Heart left ventricle (tissue), 16 donors: ENCODE measurements around the gene RPL38. TPM values are rescaled to one million over a fixed set of nuclear protein-coding genes. Genes with fewer than 3 reads are reported as not detected.

Source experiments
- ATAC-seq, 4 donors: fragments of 200-7000 bp; cut with Tn5 transposase; one replicate each; pipeline ENCODE4 v1.9.1; 2020 to 2022; ENCODE audit warnings: moderate library complexity in 4 of 4, mild to moderate bottlenecking in 3 of 4, moderate number of reproducible peaks in 1 of 4
- DNase-seq, 5 donors: peaks; one replicate each; pipeline ENCODE4 v3.0.0-alpha.2; 2020
- H3K27ac ChIP-seq, 12 donors: fragments of 200-600 bp; sonication (generic) in 4 of 12; one replicate each; pipeline versions ENCODE4 v1.5.0 to v1.8.0; 2016 to 2022; ENCODE audit warnings: mild to moderate bottlenecking in 2 of 12
- H3K27me3 ChIP-seq, 9 donors: fragments of 200-600 bp; sonication (generic) in 2 of 9; one replicate each; pipeline versions ENCODE4 v1.5.1 to v1.8.0; 2016 to 2022; ENCODE audit warnings: mild to moderate bottlenecking in 3 of 9
- H3K36me3 ChIP-seq, 9 donors: fragments of 200-600 bp; sonication (generic) in 2 of 9; one replicate each; pipeline versions ENCODE4 v1.5.0 to v1.8.0; 2018 to 2022; ENCODE audit warnings: mild to moderate bottlenecking in 2 of 9
- H3K4me1 ChIP-seq, 12 donors: fragments of 200-600 bp; sonication (generic) in 4 of 12; one replicate each; pipeline versions ENCODE4 v1.5.0 to v1.8.0; 2016 to 2022; ENCODE audit warnings: mild to moderate bottlenecking in 3 of 12
- H3K4me3 ChIP-seq, 12 donors: fragments of 200-600 bp; sonication (generic) in 4 of 12; one replicate each; pipeline versions ENCODE4 v1.5.0 to v1.8.0; 2017 to 2022; ENCODE audit warnings: mild to moderate bottlenecking in 9 of 12, moderate library complexity in 4 of 12
- H3K9me3 ChIP-seq, 12 donors: fragments of 200-600 bp; sonication (generic) in 4 of 12; one replicate each; pipeline versions ENCODE4 v1.5.0 to v1.8.0; 2016 to 2022; ENCODE audit warnings: mild to moderate bottlenecking in 1 of 12
- CTCF ChIP-seq, 12 donors: fragments of 200-600 bp; sonication (generic) in 4 of 12; IDR thresholded peaks; one replicate each; pipeline versions ENCODE4 v1.5.0 to v1.8.0; 2018 to 2022; ENCODE audit warnings: antibody characterized with exemption in 12 of 12, mild to moderate bottlenecking in 5 of 12
- POLR2A ChIP-seq, 2 donors: fragments of 450-650 bp; IDR thresholded peaks; one replicate each; pipeline ENCODE4 v1.6.1; 2017; ENCODE audit warnings: antibody characterized with exemption in 2 of 2, mild to moderate bottlenecking in 2 of 2, moderate library complexity in 2 of 2
- WGBS, 4 donors: extraction: QIAGEN DNeasy Blood & Tissue Kit in 2 of 4; methylation state at CpG; one replicate each; pipeline versions ENCODE4 v1.1.5 to v1.1.7; 2013 to 2018; 5-methylcytosine and 5-hydroxymethylcytosine counted together
- intact Hi-C, 10 donors: fragments of 100-400 bp; cut with DNase I; formaldehyde crosslinking; loops; one replicate each; pipeline versions ENCODE4 v1.11.1 to v1.14.2; 2022
- polyA plus RNA-seq, 2 donors: library from polyadenylated mRNA; stranded (reverse); fragments of 200-250 nt; gene quantifications; one replicate each; pipeline ENCODE4 v1.2.3, GENCODE V29; 2013
- total RNA-seq, 9 donors: library from RNA; depleted of rRNA in 2 of 9; stranded (reverse); fragments of >200 nt in 2 of 9; fragmentation: NEBNext Ultra II Directional in 3 of 9; extraction: Animal tissue kit (Norgen Biotek cat#: 25700) in 3 of 9; gene quantifications; one replicate each; pipeline versions ENCODE4 v1.1.0 to v1.2.4, GENCODE V29; 2016 to 2023
- donor health status: ischemic (EF 13 %, LVEDD 7.1; RV severe dilation, severe dysfunction).
- donor health status: healthy with polysubstance abuse.
- donor health status: DM: no; HTN: yes; CAD: no.
- donor health status: DM: no; HTN: no; CAD: no.
- donor health status: ischemic (EF 25% LVEDD 6.9; RV normal size, moderate dysfunction).
- donor health status: ischemic (EF 25% LVEDD 5.7; RV mildly dilated, moderate dysfunction).
- donor health status: healthy.
- donor health status: DM: yes; HTN: yes; CAD: no.
- donor health status: ischemic (EF 35%, LVEDD 5.7; RV mildly dilated, moderate dysfunction).
- donor health status: nonischemic (EF 11% LVEDD 7.7; RV severe dilation, severe dysfunction).
- donor health status: DM: yes; HTN: yes; CAD: no.
- donor health status: PGD.
- donor health status: ischemic (EF 29% LVEDD 5.4; RV normal size, mild dysfunction).
- donor health status: nonischemic (EF 23%, LVEDD 6.1; RV moderate dilation, normal function).

RPL38 gene
- total and polyA plus RNA-seq, 11 donors = 244 to 1,830 (median 740) TPM

- TF ChIP-seq POLR2A (IDR thresholded peaks at IDR 0.05) = no peak
- TF ChIP-seq CTCF (IDR thresholded peaks at IDR 0.05) = no peak
- Histone ChIP-seq H3K27me3 (no peaks in the 10 kb centered on the region), H3K9me3 (no peaks in the 10 kb centered on the region), H3K4me3 (no peak overlapping the region), H3K4me1 (peaks cover 0 to 10% (median 0%) of the 10 kb centered on the region in 12 donors), H3K36me3 (peaks cover 0 to 38% (median 19%) of the 10 kb centered on the region in 9 donors), H3K27ac (no peak overlapping the region)
- ATAC-seq = no peak
- intact Hi-C loops = no loop called here
- WGBS, 4 donors = 93 to 96% (median 95%) methylated on average over 14 of the region's 14 CpGs
- peak in 1 of 5 donors; percentile 17 for DNase-seq
Measured at GRCh38 chr17:74223901-74224300, 20.4 kb downstream of the RPL38 start.

- 93 to 96% (median 95%) methylated on average over 20 of the region's 20 CpGs for WGBS, 4 donors
- no peaks in the 10 kb centered on the region for H3K27me3 ChIP-seq
- intact Hi-C loops = no loop called here
- no peak for TF ChIP-seq CTCF (IDR thresholded peaks at IDR 0.05)
- TF ChIP-seq POLR2A (IDR thresholded peaks at IDR 0.05) = no peak
- peaks cover 0 to 10% (median 0%) of the 10 kb centered on the region in 12 donors for H3K4me1 ChIP-seq
- DNase-seq (peak in 1 of 5 donors; percentile 18), ATAC-seq (no peak)
- H3K27ac ChIP-seq = no peak overlapping the region
- no peak overlapping the region for H3K4me3 ChIP-seq
- H3K9me3 ChIP-seq = no peaks in the 10 kb centered on the region
- H3K36me3 ChIP-seq = peaks cover 0 to 41% (median 19%) of the 10 kb centered on the region in 9 donors
Measured at GRCh38 chr17:74224959-74225725, 21.7 kb downstream of the RPL38 start.

GRCh38 chr17:74226252-74226651, 22.8 kb downstream of the RPL38 start:
- Histone ChIP-seq H3K27ac (no peak overlapping the region), H3K27me3 (no peaks in the 10 kb centered on the region), H3K4me3 (no peak overlapping the region), H3K36me3 (peaks cover 0 to 51% (median 23%) of the 10 kb centered on the region in 9 donors), H3K9me3 (no peaks in the 10 kb centered on the region), H3K4me1 (peaks cover 0 to 10% (median 0%) of the 10 kb centered on the region in 12 donors)
- no peak for ATAC-seq
- TF ChIP-seq POLR2A (IDR thresholded peaks at IDR 0.05) = no peak
- no peak for TF ChIP-seq CTCF (IDR thresholded peaks at IDR 0.05)
- WGBS, 4 donors = 64 to 77% (median 67%) methylated on average over 6 of the region's 6 CpGs
- intact Hi-C loops = no loop called here
- peak in 1 of 5 donors; percentile 18 for DNase-seq

- no peak overlapping the region for H3K27ac ChIP-seq
- peaks cover 0 to 14% (median 0%) of the 10 kb centered on the region in 12 donors for H3K4me1 ChIP-seq
- ATAC-seq (no peak), DNase-seq (no peak)
- WGBS, 4 donors = 86 to 89% (median 87%) methylated on average over 10 of the region's 10 CpGs
- H3K9me3 ChIP-seq = no peaks in the 10 kb centered on the region
- H3K36me3 ChIP-seq = peaks cover 0 to 58% (median 28%) of the 10 kb centered on the region in 9 donors
- H3K27me3 ChIP-seq = no peaks in the 10 kb centered on the region
- intact Hi-C loops = no loop called here
- TF ChIP-seq CTCF (IDR thresholded peaks at IDR 0.05) = no peak
- no peak for TF ChIP-seq POLR2A (IDR thresholded peaks at IDR 0.05)
- no peak overlapping the region for H3K4me3 ChIP-seq
Measured at GRCh38 chr17:74227271-74228080, 24.0 kb downstream of the RPL38 start.
